ENCODE data around the gene AGXT.

AGXT gene

GRCh38 chr2:240846873-240847595 lies 21.6 kb upstream of the AGXT start:
- Histone ChIP-seq H3K9me3 (ENCODE audit: control insufficient read depth, insufficient read depth, low read depth, low read length) (peaks cover 14% of the 10 kb centered on the region), H3K4me1 (ENCODE audit: control insufficient read depth, insufficient read depth, low read length) (peaks cover 4% of the 10 kb centered on the region; the same call in 1 of the 2 replicates), H3K27me3 (ENCODE audit: control insufficient read depth, insufficient read depth, low read length) (no peaks in the 10 kb centered on the region), H3K4me3 (ENCODE audit: low read depth, low read length) (no peak overlapping the region), H3K27ac (ENCODE audit: low read depth, low read length) (no peak overlapping the region), H3K36me3 (ENCODE audit: control insufficient read depth, insufficient read depth, low read length) (no peaks in the 10 kb centered on the region), H3K9ac (ENCODE audit: low read length) (no peak overlapping the region)

DNA sequence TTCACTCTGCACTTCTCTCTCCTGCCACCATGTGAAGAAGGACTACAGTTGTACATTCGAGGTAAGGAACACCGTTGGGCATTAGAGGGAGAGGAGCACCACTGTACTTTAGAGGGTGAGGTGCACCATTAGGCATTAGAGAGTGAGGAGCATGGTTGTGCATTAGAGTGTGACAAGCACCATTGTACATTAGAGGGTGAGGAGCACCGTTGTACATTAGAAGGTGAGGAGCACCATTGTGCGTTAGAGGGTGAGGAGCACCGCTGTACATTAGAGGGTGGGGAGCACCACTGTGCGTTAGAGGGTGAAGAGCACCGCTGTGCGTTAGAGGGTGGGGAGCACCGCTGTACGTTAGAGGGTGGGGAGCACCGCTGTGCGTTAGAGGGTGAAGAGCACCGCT lies 20.8 kb upstream of the AGXT start:
- peaks cover 14% of the 10 kb centered on the region for H3K9me3 ChIP-seq (ENCODE audit: control insufficient read depth, insufficient read depth, low read depth, low read length)
- H3K4me3 ChIP-seq (ENCODE audit: low read depth, low read length): no peak overlapping the region
- H3K27ac ChIP-seq (ENCODE audit: low read depth, low read length): no peak overlapping the region
- peaks cover 4% of the 10 kb centered on the region; the same call in 1 of the 2 replicates for H3K4me1 ChIP-seq (ENCODE audit: control insufficient read depth, insufficient read depth, low read length)
- H3K36me3 ChIP-seq (ENCODE audit: control insufficient read depth, insufficient read depth, low read length): no peaks in the 10 kb centered on the region
- no peaks in the 10 kb centered on the region for H3K27me3 ChIP-seq (ENCODE audit: control insufficient read depth, insufficient read depth, low read length)
- no peak overlapping the region for H3K9ac ChIP-seq (ENCODE audit: low read length)

DNA sequence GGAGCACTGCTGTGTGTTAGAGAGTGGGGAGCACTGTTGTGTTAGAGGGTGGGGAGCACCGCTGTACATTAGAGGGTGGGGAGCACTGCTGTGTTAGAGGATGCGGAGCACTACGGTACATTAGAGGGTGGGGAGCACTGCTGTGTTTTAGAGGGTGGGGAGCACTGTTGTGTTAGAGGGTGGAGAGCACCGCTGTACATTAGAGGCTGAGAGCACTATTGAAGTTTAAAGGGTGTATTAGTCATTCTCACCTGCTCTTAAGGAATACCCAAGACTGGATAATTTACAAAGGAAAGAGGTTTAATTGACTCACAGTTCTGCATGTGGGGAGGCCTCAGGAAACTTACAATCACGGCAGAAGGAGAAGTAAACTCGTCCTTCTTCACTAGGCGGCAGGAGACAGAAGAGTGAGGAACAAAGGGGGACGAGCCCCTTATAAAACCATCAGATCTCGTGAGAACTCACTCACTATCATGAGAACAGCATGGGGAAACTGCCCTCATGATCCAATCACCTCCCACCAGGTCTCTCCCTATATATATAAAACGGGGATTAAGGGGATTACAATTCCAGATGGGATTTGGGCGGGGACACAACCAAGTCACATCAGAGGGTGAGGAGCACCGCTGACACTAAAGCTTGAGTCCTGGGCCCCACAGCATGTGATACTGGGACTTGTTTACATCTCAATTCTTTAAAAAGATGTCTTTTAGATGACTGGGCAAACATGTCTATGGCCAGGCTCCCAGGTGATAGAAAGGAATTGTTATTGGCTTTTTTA lies 19.5 kb upstream of the AGXT start:
- H3K9me3 ChIP-seq (ENCODE audit: control insufficient read depth, insufficient read depth, low read depth, low read length): peaks cover 16% of the 10 kb centered on the region
- H3K27me3 ChIP-seq (ENCODE audit: control insufficient read depth, insufficient read depth, low read length): no peaks in the 10 kb centered on the region
- no peak overlapping the region for H3K27ac ChIP-seq (ENCODE audit: low read depth, low read length)
- H3K36me3 ChIP-seq (ENCODE audit: control insufficient read depth, insufficient read depth, low read length): no peaks in the 10 kb centered on the region
- no peak overlapping the region for H3K9ac ChIP-seq (ENCODE audit: low read length)
- H3K4me1 ChIP-seq (ENCODE audit: control insufficient read depth, insufficient read depth, low read length): no peaks in the 10 kb centered on the region; the same call in 1 of the 2 replicates
- no peak overlapping the region for H3K4me3 ChIP-seq (ENCODE audit: low read depth, low read length)

DNA sequence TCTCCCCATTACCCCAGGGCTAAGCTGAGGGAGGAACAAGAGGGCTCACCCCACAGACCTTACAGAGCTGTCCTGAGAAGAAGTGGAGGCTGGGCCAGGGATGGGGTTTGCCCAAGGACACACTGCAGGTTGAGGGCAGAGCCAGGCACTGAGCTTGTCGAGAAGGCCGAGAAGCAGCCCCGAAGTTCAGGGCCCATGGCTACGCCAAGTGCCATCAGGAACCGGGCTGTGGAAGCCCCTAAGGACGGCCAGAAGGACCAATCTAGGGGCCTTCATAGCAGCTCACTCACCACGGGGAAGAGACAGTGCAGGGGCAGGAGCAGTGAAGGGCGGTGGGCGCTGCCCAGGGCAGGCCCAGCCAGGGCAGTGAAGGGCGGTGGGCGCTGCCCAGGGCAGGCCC lies 18.6 kb upstream of the AGXT start:
- Histone ChIP-seq H3K4me3 (ENCODE audit: low read depth, low read length) (no peak overlapping the region), H3K27me3 (ENCODE audit: control insufficient read depth, insufficient read depth, low read length) (no peaks in the 10 kb centered on the region), H3K27ac (ENCODE audit: low read depth, low read length) (no peak overlapping the region), H3K9ac (ENCODE audit: low read length) (no peak overlapping the region), H3K9me3 (ENCODE audit: control insufficient read depth, insufficient read depth, low read depth, low read length) (peaks cover 22% of the 10 kb centered on the region), H3K36me3 (ENCODE audit: control insufficient read depth, insufficient read depth, low read length) (no peaks in the 10 kb centered on the region), H3K4me1 (ENCODE audit: control insufficient read depth, insufficient read depth, low read length) (no peaks in the 10 kb centered on the region; the same call in 1 of the 2 replicates)

DNA sequence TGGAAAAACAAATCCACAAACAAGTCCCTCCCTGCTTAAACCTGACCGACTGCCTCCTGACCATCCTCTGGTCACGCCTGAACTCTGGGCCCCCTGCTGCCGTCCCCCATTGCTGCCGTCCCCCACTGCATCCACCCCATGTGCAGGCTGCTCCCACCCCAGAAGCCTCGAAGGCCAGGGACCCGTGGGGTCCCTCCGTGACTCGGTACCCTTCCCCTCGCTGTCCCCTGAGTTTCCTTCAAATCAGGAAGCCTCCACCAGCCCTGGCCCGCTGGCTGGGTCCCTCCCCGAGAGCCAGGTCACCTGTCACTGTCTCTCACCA lies 17.9 kb upstream of the AGXT start:
- Histone ChIP-seq H3K27ac (ENCODE audit: low read depth, low read length) (no peak overlapping the region), H3K4me1 (ENCODE audit: control insufficient read depth, insufficient read depth, low read length) (no peaks in the 10 kb centered on the region; the same call in 1 of the 2 replicates), H3K4me3 (ENCODE audit: low read depth, low read length) (no peak overlapping the region), H3K9ac (ENCODE audit: low read length) (no peak overlapping the region), H3K9me3 (ENCODE audit: control insufficient read depth, insufficient read depth, low read depth, low read length) (peaks cover 19% of the 10 kb centered on the region), H3K27me3 (ENCODE audit: control insufficient read depth, insufficient read depth, low read length) (no peaks in the 10 kb centered on the region), H3K36me3 (ENCODE audit: control insufficient read depth, insufficient read depth, low read length) (no peaks in the 10 kb centered on the region)

GRCh38 chr2:240851078-240851991 lies 17.3 kb upstream of the AGXT start:
- Histone ChIP-seq H3K4me3 (ENCODE audit: low read depth, low read length) (no peak overlapping the region), H3K9me3 (ENCODE audit: control insufficient read depth, insufficient read depth, low read depth, low read length) (peaks cover 14% of the 10 kb centered on the region), H3K27ac (ENCODE audit: low read depth, low read length) (no peak overlapping the region), H3K27me3 (ENCODE audit: control insufficient read depth, insufficient read depth, low read length) (no peaks in the 10 kb centered on the region), H3K36me3 (ENCODE audit: control insufficient read depth, insufficient read depth, low read length) (no peaks in the 10 kb centered on the region), H3K4me1 (ENCODE audit: control insufficient read depth, insufficient read depth, low read length) (no peaks in the 10 kb centered on the region; the same call in 1 of the 2 replicates), H3K9ac (ENCODE audit: low read length) (no peak overlapping the region)

DNA sequence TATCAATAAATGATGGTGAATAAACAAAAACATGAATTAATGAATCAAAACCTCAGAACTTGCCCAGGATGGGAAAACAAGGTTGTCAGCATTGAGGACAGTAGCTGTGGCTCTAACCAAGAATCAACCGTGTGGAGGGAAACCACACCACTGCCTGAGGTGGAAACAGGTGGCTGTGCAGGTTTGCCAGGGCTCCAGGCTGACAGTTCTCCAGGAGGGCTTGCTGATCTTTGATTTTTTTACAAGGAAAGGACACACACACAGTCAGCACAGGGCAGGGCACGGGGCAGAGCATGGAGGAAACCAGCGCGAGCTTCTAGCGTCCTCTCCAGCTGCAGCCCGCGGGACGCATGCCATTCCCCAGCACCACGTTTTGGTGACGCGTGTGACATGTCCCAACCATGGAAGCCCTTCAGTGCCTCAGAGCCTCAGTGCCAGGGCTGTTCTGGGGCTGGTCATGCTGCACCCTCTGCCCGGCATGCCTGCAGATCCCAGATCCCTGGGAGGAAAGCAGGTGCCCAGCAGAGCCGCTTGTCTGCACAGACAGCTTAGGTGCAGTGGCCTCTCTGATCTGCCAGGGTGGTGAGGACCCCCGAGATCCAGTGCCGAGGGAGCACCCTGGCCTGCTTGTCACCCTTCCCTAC lies 15.8 kb upstream of the AGXT start:
- no peak overlapping the region for H3K4me3 ChIP-seq (ENCODE audit: low read depth, low read length)
- H3K4me1 ChIP-seq (ENCODE audit: control insufficient read depth, insufficient read depth, low read length): no peaks in the 10 kb centered on the region
- peaks cover 14% of the 10 kb centered on the region for H3K9me3 ChIP-seq (ENCODE audit: control insufficient read depth, insufficient read depth, low read depth, low read length)
- no peaks in the 10 kb centered on the region for H3K36me3 ChIP-seq (ENCODE audit: control insufficient read depth, insufficient read depth, low read length)
- no peak overlapping the region for H3K27ac ChIP-seq (ENCODE audit: low read depth, low read length)
- H3K9ac ChIP-seq (ENCODE audit: low read length): no peak overlapping the region
- no peaks in the 10 kb centered on the region for H3K27me3 ChIP-seq (ENCODE audit: control insufficient read depth, insufficient read depth, low read length)

GRCh38 chr2:240855670-240856069 lies 13.0 kb upstream of the AGXT start:
- peaks cover 14% of the 10 kb centered on the region for H3K9me3 ChIP-seq (ENCODE audit: control insufficient read depth, insufficient read depth, low read depth, low read length)
- no peak overlapping the region for H3K9ac ChIP-seq (ENCODE audit: low read length)
- H3K4me1 ChIP-seq (ENCODE audit: control insufficient read depth, insufficient read depth, low read length): no peaks in the 10 kb centered on the region
- H3K4me3 ChIP-seq (ENCODE audit: low read depth, low read length): no peak overlapping the region
- no peaks in the 10 kb centered on the region for H3K27me3 ChIP-seq (ENCODE audit: control insufficient read depth, insufficient read depth, low read length)
- H3K27ac ChIP-seq (ENCODE audit: low read depth, low read length): no peak overlapping the region
- no peaks in the 10 kb centered on the region for H3K36me3 ChIP-seq (ENCODE audit: control insufficient read depth, insufficient read depth, low read length)

DNA sequence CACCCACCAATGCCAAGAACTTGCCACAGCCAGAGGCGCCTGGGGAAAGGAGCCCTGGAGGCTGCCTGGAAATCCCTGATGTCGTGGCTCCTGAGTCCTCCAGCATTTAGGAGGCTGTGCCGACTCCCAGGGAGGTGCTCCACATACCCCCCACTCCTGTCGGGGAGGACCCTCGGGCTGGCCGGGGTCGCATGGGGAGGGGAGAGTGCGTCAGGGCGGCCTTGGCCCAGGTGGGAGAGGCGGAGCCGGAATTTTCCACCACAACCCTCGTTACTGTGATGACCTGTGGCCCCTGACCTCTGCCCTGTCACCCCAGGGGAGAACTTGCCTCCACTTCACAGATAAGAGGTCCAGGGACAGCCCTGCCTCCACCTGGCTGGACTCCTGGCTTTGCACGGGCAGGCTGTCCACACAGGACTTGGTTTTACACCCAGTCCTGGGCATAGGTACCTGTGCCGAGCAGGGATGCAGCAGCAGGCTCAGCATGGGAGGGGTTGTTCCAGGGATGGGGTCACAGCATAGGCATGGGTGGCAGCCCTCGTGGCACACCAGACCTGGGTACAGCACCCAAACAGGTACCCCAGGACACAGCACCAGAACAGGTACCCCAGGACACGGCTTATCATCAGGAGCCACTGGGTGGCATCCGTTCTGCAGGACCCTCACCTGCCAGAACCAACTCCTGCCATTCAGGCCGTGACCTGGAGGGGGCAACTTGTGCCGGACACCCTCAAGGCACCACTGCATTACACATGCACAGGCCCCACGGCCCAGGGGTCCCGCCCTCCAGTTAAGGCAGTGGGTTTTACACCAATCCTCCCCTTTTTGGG lies 12.3 kb upstream of the AGXT start:
- Histone ChIP-seq H3K9me3 (ENCODE audit: control insufficient read depth, insufficient read depth, low read depth, low read length) (peaks cover 14% of the 10 kb centered on the region), H3K36me3 (ENCODE audit: control insufficient read depth, insufficient read depth, low read length) (no peaks in the 10 kb centered on the region), H3K27me3 (ENCODE audit: control insufficient read depth, insufficient read depth, low read length) (no peaks in the 10 kb centered on the region; the same call in 1 of the 2 replicates), H3K9ac (ENCODE audit: low read length) (no peak overlapping the region), H3K27ac (ENCODE audit: low read depth, low read length) (no peak overlapping the region), H3K4me1 (ENCODE audit: control insufficient read depth, insufficient read depth, low read length) (no peaks in the 10 kb centered on the region), H3K4me3 (ENCODE audit: low read depth, low read length) (no peak overlapping the region)

Data from HUES6 (cell line).